GM19193 (cell line): ENCODE results near the gene DENND4A.

Source experiments
- POLR2A ChIP-seq: IDR thresholded peaks from 4 replicates; pipeline ENCODE4 v1.6.1; 2011; ENCODE audit not compliant: insufficient read depth, insufficient read length; ENCODE audit errors: extremely low read depth

Gene DENND4A

GRCh38 chr15:65623103-65623502, 169.0 kb downstream of the DENND4A start:
- no peak for TF ChIP-seq POLR2A

GRCh38 chr15:65621638-65622037, 170.5 kb downstream of the DENND4A start, which contains the start of gene SLC24A1:
TSS of gene SLC24A1 (plus strand) at chr15:65621938. CDS start at chr15:65624081, 2,143 bp downstream.
- no peak for TF ChIP-seq POLR2A

- TF ChIP-seq POLR2A, result no peak
These were observed 171.3 kb downstream of the DENND4A start for GRCh38 chr15:65620833-65621232.

GRCh38 chr15:65619626-65620290, 172.3 kb downstream of the DENND4A start:
- TF ChIP-seq POLR2A, result no peak

- TF ChIP-seq POLR2A, result no peak
These were observed 173.5 kb downstream of the DENND4A start for GRCh38 chr15:65618560-65619109.

GRCh38 chr15:65612949-65613744, 178.9 kb downstream of the DENND4A start:
- TF ChIP-seq POLR2A, result no peak

- TF ChIP-seq POLR2A, result no peak
These were observed 179.5 kb downstream of the DENND4A start for GRCh38 chr15:65612616-65612946.

GRCh38 chr15:65611888-65612615, 180.0 kb downstream of the DENND4A start:
- no peak for TF ChIP-seq POLR2A

GRCh38 chr15:65610871-65611718, 181.0 kb downstream of the DENND4A start, which contains the start of gene INTS14:
TSS of gene INTS14 (minus strand) at chr15:65611131. CDS start at chr15:65607380, 3,751 bp downstream.
- peak; percentile 91 for TF ChIP-seq POLR2A
